NAMALWA (cell line): ENCODE measurements around the gene PLSCR3.
A peak's percentile ranks its signal among the peaks of the same experiment; 100 is the strongest.

Experiments
- DNase-seq: peaks from one replicate; pipeline ENCODE4 v3.0.0-alpha.2; 2015; ENCODE audit warnings: low spot score

Gene PLSCR3

GRCh38 chr17:7394452-7395191 is at the start of gene PLSCR3:
Gene PLSCR3 (minus strand): TSS chr17:7394525. CDS start chr17:7394110, 415 bp downstream.
- peak; percentile 73 for DNase-seq

- DNase-seq: no peak
Observed at GRCh38 chr17:7443499-7444485, 49.5 kb upstream of the PLSCR3 start.

DNA sequence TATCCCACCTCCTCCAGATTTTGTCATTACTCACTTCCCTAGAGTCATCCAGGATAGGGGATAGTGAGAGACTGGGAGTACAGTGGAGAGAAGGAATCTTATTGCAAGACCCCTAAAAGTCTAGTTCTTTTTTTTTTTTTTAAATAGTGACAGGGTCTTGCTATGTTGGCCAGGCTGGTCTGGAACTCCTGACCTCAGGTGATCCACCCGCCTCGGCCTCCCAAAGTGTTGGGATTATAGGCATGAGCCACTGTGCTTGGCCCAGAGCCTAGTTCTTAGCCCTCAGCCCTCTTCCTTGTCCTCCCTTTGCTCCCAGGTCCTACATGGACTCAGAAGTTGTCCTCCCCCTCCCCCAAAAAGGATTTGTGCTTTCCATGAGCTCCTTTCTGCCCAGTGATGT is 47.8 kb upstream of the PLSCR3 start:
- no peak for DNase-seq

DNA sequence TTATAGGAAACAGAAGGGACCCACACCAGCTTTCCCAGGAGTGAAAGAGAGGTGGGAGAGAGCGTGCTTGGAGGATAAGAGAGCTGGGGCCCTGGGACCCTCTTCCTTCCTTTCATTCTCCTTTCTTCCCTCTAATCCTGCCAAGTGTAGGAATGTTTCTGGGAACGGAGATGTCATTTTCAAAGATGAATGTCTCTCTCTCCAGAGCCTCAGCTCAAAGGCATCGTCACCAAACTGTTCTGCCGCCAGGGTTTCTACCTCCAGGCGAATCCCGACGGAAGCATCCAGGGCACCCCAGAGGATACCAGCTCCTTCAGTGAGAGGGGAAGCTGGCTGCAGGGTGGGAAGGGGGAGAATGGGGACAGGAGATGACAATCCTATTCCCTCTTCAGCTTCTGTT is 46.9 kb upstream of the PLSCR3 start:
- DNase-seq: no peak

DNA sequence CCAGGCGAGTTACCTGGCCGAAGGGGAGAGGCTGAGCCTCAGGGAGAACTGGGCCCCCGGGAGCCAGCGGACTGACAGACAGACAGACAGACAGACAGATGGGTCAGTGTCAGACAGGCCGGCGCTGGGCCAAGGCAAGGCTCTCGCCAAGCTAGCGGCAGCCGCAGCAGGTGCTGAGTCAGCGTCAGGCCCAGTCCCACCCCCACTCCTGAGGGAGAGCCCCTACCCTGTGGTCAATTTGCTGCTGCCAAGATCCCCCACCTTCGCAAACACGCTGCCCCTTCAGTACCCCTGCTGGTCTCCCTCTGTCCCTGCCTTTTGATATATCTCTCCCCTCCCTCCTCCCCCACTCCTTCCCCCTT is 46.5 kb upstream of the PLSCR3 start:
- no peak for DNase-seq

GRCh38 chr17:7440113-7440833 is 45.9 kb upstream of the PLSCR3 start:
- peak; percentile 31 for DNase-seq

DNA sequence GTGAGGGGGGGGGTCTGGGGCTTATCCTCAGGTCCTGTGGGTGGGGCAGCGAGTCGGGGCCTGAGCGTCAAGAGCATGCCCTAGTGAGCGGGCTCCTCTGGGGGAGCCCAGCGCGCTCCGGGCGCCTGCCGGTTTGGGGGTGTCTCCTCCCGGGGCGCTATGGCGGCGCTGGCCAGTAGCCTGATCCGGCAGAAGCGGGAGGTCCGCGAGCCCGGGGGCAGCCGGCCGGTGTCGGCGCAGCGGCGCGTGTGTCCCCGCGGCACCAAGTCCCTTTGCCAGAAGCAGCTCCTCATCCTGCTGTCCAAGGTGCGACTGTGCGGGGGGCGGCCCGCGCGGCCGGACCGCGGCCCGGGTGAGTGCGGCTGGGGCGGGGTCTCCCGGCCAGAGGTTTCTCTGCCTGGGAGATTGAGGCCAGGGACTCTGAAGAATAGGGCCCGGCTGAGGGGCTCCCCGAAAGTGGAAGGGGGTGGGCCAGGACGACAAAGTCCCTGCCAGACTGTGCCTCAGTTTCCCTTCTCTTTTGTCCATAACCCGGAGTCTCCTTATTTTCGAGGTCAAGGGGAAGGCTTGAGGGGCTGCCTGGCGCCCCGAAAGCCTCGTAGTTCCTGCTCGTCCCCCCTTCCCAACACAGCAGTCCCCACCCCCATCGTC is 45.3 kb upstream of the PLSCR3 start, which contains the start of gene FGF11:
TSS of gene FGF11 (plus strand) at position 51 of the 651 bp plus-strand sequence. CDS start at position 160, 109 bp downstream.
- no peak for DNase-seq

DNA sequence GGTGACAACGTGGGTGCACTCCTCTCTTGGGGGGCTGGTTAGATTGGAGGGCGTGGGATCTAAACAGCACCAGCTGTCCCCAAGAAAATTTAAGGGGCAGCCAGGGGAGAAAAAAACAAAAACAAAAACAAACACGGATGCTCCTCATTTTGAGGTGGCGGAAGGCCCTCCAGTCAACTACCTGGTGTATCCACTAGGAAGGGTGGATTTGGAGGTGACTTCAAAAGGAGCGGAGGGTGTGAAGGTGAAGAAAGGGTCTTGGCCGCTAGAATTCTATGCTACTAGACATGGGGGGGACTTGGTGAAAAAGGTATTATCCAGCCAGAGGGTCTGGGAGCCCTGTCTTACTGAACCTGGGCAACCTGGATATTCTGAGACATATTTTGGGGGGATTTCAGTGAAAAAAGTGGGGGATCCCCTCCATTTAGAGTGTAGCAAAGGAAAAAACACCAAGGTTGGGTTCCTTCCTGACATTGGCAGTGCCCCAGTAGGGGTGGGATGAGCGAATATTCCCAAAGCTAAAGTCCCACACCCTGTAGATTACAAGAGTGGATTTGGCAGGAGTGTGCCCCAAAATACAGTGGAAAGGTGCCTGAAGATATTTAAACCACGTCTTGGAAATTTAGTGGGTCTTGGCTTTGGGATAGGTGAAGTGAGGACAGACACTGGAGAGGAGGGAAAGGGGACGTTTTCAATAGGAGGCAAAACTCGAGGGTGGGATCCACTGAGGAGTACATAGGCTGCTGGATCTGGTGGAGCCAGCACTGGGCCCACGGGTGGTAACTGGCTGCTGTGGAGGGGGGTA is 44.5 kb upstream of the PLSCR3 start:
- DNase-seq: no peak

GRCh38 chr17:7437950-7438614 is 43.8 kb upstream of the PLSCR3 start:
- no peak for DNase-seq

GRCh38 chr17:7437369-7437863 is 43.1 kb upstream of the PLSCR3 start:
- no peak for DNase-seq

GRCh38 chr17:7436556-7437368 is 42.4 kb upstream of the PLSCR3 start:
- DNase-seq: peak; percentile 72

DNA sequence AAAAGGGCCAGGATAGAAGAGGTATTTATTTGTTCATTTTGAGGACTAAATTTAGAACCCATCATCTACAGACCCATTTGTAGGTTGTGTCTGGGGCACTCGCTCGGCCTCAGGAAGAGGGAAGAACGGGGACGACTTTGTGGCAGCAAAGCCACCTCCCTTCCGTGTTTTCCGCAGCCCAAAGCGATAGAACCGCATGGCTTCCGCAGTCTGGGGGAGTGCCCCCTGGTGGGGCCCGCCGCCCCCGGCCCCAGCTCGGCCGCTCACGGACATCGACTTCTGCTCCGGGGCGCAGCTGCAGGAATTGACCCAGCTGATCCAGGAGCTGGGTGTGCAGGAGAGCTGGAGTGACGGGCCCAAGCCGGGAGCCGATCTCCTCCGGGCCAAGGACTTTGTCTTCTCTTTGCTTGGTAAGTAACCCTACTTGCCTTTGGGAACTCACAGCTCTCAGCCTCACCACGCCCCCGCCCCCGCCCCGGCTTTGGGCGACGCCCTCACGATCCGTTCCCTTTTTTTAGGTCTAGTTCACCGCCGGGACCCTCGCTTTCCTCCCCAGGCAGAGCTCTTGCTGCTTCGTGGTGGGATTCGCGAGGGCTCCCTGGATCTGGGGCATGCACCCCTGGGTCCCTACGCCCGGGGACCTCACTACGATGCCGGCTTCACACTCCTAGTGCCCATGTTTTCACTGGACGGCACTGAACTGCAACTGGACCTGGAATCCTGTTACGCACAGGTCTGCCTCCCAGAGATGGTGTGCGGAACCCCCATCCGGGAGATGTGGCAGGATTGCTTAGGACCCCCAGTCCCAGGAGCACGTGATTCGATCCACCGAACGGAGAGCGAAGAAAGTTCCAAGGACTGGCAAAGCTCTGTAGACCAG is 41.6 kb upstream of the PLSCR3 start:
- DNase-seq: no peak

DNA sequence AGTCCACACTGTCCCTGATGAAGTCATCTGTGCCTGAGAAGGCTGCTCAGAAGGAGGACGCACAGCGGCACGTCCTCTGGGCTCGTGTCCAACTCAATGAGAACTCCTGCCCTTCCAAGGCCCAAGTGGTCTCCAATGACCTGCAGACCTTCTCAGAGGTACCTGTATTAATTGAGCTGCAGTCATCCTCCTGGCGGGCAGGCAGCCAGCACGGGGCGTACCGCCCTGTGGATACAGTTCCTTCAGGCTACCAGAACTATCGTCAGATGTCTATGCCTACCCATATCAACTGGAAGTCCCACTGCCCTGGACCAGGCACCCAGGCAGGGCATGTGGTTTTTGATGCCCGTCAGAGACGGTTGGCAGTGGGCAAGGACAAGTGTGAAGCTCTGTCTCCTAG is 38.0 kb upstream of the PLSCR3 start:
- DNase-seq: no peak

- DNase-seq: no peak
Observed at GRCh38 chr17:7431231-7431630, 36.9 kb upstream of the PLSCR3 start.

DNA sequence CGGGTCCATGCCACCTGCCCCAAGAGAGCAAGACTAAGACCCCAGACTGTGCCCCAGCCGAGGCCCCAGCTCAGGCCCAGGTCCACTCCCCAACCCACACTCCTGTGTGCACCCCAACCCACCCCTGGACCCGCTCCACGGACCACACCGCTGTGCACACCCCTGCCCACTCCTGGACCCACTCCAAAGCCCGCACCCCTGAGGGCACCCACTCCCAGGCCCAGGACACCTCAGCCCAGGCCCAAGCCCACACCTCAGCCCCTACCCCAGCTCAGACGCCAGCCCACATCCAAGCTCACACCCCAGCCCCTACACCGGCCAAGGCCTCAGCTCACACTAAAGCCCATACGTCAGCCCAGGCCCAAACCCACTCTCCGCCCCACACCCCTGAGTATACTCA is 35.4 kb upstream of the PLSCR3 start:
- no peak for DNase-seq

- no peak for DNase-seq
Observed at GRCh38 chr17:7428557-7428956, 34.2 kb upstream of the PLSCR3 start, which contains the start of gene SPEM3. Gene SPEM3 (plus strand): TSS chr17:7428857. CDS start chr17:7428903, 46 bp downstream.

- no peak for DNase-seq
Observed at GRCh38 chr17:7427549-7427948, 33.2 kb upstream of the PLSCR3 start.

- no peak for DNase-seq
Observed at GRCh38 chr17:7426896-7427489, 32.7 kb upstream of the PLSCR3 start.
